Retinal pigment epithelial cell (primary cell): ENCODE results near the gene NAP1L4.

Experiments used
- DNase-seq: peaks from one replicate; pipeline ENCODE4 v3.0.0-alpha.2; 2010; ENCODE audit warnings: low read depth
- H3K4me3 ChIP-seq: 2 replicates; pipeline ENCODE4 v1.5.1; 2011; ENCODE audit warnings: mild to moderate bottlenecking, low read length, control low read depth, moderate library complexity
- TF ChIP-seq, protein P1 (sequence below): conservative IDR thresholded peaks from 2 replicates; pipeline ENCODE4 v1.5.1; 2011; ENCODE audit warnings: low read depth, low read length, control low read depth, inconsistent platforms

Gene NAP1L4

DNA sequence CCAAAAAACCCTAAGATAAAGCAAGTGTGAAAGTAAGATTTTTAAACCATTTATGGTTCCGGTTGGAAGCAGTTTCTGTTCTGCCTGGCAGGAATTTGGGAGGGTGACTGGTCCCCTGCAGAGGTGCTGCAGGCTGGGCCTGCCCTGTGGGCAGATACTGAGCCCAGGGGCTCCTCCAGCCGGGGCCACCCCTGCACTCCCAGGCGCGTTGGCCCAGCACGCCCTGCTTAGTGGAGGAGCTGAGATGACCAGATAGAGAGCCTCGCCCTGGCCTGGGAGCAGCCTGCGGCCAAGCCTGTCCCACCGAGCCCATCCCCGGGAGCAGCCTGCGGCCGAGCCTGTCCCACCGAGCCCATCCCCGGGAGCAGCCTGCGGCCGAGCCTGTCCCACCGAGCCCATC lies 70.9 kb downstream of the NAP1L4 start:
- no peak overlapping the region for H3K4me3 ChIP-seq
- TF ChIP-seq, protein P1, sequence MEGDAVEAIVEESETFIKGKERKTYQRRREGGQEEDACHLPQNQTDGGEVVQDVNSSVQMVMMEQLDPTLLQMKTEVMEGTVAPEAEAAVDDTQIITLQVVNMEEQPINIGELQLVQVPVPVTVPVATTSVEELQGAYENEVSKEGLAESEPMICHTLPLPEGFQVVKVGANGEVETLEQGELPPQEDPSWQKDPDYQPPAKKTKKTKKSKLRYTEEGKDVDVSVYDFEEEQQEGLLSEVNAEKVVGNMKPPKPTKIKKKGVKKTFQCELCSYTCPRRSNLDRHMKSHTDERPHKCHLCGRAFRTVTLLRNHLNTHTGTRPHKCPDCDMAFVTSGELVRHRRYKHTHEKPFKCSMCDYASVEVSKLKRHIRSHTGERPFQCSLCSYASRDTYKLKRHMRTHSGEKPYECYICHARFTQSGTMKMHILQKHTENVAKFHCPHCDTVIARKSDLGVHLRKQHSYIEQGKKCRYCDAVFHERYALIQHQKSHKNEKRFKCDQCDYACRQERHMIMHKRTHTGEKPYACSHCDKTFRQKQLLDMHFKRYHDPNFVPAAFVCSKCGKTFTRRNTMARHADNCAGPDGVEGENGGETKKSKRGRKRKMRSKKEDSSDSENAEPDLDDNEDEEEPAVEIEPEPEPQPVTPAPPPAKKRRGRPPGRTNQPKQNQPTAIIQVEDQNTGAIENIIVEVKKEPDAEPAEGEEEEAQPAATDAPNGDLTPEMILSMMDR = no peak
- no peak for DNase-seq

DNA sequence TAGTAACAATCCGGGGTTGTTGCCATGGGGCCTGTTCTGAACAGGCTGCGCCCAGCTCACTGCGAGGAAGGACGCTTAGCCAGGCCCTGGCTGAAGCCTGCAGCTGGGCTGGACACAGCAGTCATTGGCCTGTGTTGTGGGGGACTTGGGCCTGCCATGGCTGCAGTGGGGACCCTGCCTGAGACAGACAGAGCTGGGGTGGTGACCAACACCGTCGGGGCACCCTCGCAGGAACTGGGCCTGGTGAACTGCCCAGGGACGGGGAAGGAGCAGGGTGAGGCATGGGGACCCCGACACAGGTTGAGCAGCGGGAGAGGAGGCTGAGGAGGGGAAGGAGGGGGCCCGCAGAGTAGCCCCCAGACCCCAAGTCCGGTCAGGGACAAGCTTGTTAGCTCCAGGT lies 71.8 kb downstream of the NAP1L4 start:
- no peak for DNase-seq
- no peak overlapping the region for H3K4me3 ChIP-seq
- TF ChIP-seq, protein P1 = no peak

DNA sequence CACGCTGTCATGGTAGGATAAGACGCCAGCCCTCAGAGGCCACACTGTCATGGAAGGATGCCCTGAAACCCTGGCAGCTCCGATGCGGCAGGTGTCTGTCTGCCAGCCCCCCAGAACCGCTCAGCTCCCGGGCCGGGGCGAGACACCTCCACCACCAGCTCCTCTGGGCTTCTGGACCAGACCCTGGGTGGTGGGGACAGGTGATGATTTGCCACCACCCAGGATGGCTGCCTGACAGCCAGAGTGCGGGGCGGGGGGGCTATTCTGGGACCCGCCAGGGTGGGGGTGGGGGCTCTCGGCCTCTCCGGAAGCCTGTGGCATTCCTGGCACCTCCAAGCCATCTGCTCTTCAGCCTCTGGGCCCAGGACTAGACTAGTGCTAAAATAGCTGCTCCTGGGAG lies 72.3 kb downstream of the NAP1L4 start:
- H3K4me3 ChIP-seq = no peak overlapping the region
- TF ChIP-seq, protein P1 = no peak
- no peak for DNase-seq

DNA sequence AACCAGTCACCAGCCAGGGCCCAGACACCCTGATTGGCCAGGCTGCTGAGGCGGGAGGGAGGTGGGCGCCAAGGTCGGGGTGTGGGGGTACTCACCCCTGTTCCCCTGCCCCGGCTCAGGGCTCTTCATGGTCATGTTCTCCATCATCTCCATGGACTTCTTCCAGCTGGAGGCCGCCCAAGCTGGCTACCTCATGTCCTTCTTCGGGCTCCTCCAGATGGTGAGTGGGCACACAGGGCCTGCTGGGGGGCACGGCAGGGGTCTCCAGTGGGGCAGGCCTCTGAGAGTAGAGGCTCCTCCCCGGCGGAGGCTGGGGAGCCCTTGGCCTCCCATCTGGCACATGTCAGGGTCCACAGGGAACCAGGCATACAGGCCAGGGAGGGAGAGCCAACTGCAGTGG lies 72.9 kb downstream of the NAP1L4 start:
- TF ChIP-seq, protein P1 = no peak
- no peak for DNase-seq
- no peak overlapping the region for H3K4me3 ChIP-seq

DNA sequence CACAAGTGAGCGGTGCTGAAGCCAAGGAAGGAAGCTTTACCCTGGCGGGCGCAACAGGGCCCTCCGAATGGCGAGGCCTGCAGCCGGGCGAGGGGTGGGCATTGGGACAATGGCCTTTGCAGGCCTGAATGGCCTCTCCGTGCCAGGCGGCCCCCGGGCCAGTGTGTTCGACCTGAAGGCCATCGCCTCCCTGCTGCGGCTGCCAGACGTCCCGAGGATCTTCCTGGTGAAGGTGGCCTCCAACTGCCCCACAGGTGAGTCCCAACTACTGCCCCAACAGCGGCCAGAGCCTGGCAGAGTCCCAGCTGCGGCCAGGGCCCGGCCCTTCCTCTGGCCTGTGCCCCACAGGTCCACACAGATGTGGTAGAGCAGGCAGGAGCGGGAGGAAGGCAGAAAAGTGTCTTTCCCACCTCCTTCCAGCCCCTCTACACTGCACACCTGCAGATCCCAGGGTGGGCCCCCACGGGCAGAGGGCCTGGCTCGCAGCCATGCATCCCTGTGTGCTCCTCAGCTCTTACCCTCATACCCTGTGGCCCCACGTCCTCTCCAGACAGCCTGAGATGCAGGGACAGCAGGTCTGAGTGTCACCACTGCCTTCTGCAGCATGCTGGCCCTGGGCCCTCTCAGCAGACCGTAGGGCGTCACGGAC lies 74.2 kb downstream of the NAP1L4 start:
- no peak overlapping the region for H3K4me3 ChIP-seq
- TF ChIP-seq, protein P1 = no peak
- DNase-seq = no peak

DNA sequence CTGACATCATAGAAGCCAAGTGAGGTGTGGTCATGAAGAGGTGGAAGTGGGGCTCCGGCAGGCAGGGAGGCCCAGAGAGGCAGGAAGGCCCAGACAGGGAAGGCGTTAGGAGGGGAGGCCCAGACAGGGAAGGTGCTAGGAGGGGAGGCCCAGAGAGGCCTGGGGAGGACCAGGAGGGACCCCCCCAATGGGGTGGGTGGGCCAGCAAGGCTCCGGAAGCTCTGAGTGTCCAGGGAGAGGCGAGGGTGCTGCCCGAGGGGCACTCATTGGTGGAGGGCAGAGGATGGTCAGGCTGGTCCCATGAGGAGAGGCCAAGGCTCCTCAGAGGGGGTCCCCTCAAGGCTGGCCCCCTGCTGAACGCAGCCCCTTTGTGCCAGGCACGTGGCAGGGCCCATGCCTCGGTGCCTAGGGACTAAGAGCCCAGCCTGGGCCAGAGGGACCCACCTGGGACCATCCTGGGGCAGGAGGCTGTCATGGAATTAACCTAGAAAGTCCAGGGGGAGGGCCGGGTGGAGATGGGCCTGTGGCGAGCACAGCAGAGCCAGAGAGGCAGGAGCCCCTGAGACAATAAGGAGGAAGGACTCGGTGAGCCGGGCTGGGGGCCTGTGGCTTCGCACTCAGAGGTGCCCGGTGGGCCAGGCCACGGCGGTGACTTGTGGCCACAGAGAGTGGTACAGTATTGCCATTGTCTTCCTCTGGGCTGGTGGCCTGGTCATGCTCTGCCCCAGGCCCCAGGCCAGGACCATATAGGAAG lies 75.1 kb downstream of the NAP1L4 start:
- H3K4me3 ChIP-seq = no peak overlapping the region
- no peak for DNase-seq
- TF ChIP-seq, protein P1 = no peak
